Caco-2 (cell line): ENCODE data around the gene PTGES3L. TPM values are rescaled to one million over a fixed set of nuclear protein-coding genes. Genes with fewer than 3 reads are reported as not detected.
"Not testable (repeated sequence)": the region's sequence is repeated elsewhere in the genome, so short reads cannot be mapped to it uniquely, and the experiment has no call there.

Experiments
- BruUV-seq: library from RNA; stranded (reverse); fragments of 400-500 nt; replicated peaks from 2 replicates; lab custom pipeline; 2021; lab: Mats Ljungman, UMichigan
- CTCF ChIA-PET: fragments of 300-600 bp; sonication (Branson Sonifier 250); formaldehyde crosslinking; loops from one replicate; lab custom pipeline; 2022; ENCODE audit warnings: antibody characterized with exemption; lab: Charles Lee
- POLR2A ChIA-PET: fragments of 300-600 bp; sonication (Branson Sonifier 250); formaldehyde crosslinking; loops from one replicate; lab custom pipeline; 2022; ENCODE audit warnings: antibody characterized with exemption; lab: Charles Lee
- DNase-seq, 2 experiments: peaks; one replicate each; pipeline versions ENCODE4 v3.0.0 to v3.0.0-alpha.2; 2020 to 2022
- H3K27me3 ChIP-seq: replicated peaks from 2 replicates; pipeline ENCODE4 v1.6.0; 2011; ENCODE audit warnings: low read length; ENCODE audit not compliant: control insufficient read depth, insufficient read depth
- H3K36me3 ChIP-seq: 2 replicates; pipeline ENCODE4 v1.5.1; 2011; ENCODE audit warnings: low read length; ENCODE audit not compliant: control insufficient read depth, insufficient read depth
- H3K4me1 ChIP-seq: fragments of 250-450 bp; sonication (Bioruptor Pico); 2 replicates; pipeline ENCODE4 v1.5.1; 2020; ENCODE audit warnings: mild to moderate bottlenecking
- H3K4me3 ChIP-seq: 2 replicates; pipeline ENCODE4 v1.5.1; 2011; ENCODE audit warnings: low read depth, mild to moderate bottlenecking, control low read depth, low read length
- H3K9me3 ChIP-seq: fragments of 250-450 bp; sonication (Bioruptor Pico); 2 replicates; pipeline ENCODE4 v1.5.1; 2020; ENCODE audit warnings: mild to moderate bottlenecking, moderate library complexity
- H3K27ac Mint-ChIP-seq: one replicate; pipeline ENCODE4 v1.8.0; 2022; ENCODE audit warnings: mixed read lengths; ENCODE audit not compliant: unreplicated experiment
- H3K27me3 Mint-ChIP-seq: one replicate; pipeline ENCODE4 v1.8.0; 2022; ENCODE audit warnings: mixed read lengths; ENCODE audit not compliant: insufficient read depth, unreplicated experiment
- H3K36me3 Mint-ChIP-seq: one replicate; pipeline ENCODE4 v1.8.0; 2022; ENCODE audit warnings: mild to moderate bottlenecking, mixed read lengths; ENCODE audit not compliant: insufficient read depth, unreplicated experiment
- H3K4me1 Mint-ChIP-seq: one replicate; pipeline ENCODE4 v1.8.0; 2022; ENCODE audit warnings: low read depth, mixed read lengths; ENCODE audit not compliant: unreplicated experiment
- H3K4me3 Mint-ChIP-seq: one replicate; pipeline ENCODE4 v1.8.0; 2022; ENCODE audit warnings: mild to moderate bottlenecking, moderate library complexity, mixed read lengths; ENCODE audit not compliant: unreplicated experiment
- H3K9me3 Mint-ChIP-seq: one replicate; pipeline ENCODE4 v1.8.0; 2022; ENCODE audit warnings: mixed read lengths; ENCODE audit not compliant: unreplicated experiment
- intact Hi-C: fragments of 100-400 bp; cut with micrococcal nuclease; formaldehyde crosslinking; loops from one replicate; pipeline ENCODE4 v1.10.0; 2022; ENCODE audit not compliant: unreplicated experiment
- total RNA-seq: library from RNA; stranded (reverse); gene quantifications from 2 replicates; pipeline ENCODE4 v1.2.3, GENCODE V29; 2022
- TF ChIP-seq, protein P1 (sequence below), 2 experiments: fragments of 200-600 bp in 1 of 2; IDR thresholded peaks; 1 replicate in 1 of 2; 2 replicates in 1 of 2; pipeline versions ENCODE4 v1.5.1 to v1.8.0; 2011 to 2022; ENCODE audit warnings: antibody characterized with exemption in 1 of 2, control low read depth in 1 of 2, inconsistent platforms in 1 of 2, low read depth in 1 of 2, low read length in 1 of 2, mild to moderate bottlenecking in 1 of 2, moderate library complexity in 1 of 2; ENCODE audit not compliant: insufficient read depth in 1 of 2, severe bottlenecking in 1 of 2, unreplicated experiment in 1 of 2

Gene PTGES3L
- total RNA-seq, 1 experiment from 2014 or later, result 1.2 TPM

DNA sequence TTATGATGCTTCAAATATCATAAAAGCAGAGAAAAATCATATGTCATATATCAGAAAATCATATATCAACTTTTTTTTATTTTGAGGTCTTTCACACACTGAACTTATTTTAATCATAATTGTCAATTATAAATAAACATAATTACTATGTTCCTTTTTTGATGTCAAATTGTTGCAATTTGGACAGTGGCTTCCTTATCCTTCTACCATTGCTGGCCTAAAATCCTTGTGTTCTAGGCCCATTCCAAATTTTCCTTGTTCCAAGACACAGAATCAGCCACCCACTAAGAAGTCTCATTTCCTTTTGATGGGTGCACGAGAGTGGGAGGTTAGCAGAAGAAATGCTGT, 50.4 kb downstream of the PTGES3L start:
- H3K4me3 Mint-ChIP-seq, result no peak overlapping the region
- no peak overlapping the region for H3K27ac Mint-ChIP-seq
- no peaks in the 10 kb centered on the region for H3K4me1 Mint-ChIP-seq
- BruUV-seq, result no TSS peak
- POLR2A ChIA-PET, result interaction anchor here (0.5 to 1.0 kb wide), 7 partner anchors 10 to 470 kb away, joined by 3 to 6 read pairs (median 5); partner anchors contain the start of genes BECN1 and RPL27
- Histone ChIP-seq H3K36me3 (no peaks in the 10 kb centered on the region), H3K9me3 (no peaks in the 10 kb centered on the region), H3K4me1 (peaks cover 6% of the 10 kb centered on the region; the same call in 1 of the 2 replicates), H3K27me3 (no peaks in the 10 kb centered on the region), H3K4me3 (no peak overlapping the region)
- H3K36me3 Mint-ChIP-seq, result no peaks in the 10 kb centered on the region
- intact Hi-C loops, result loop anchor here (1.0 to 5.0 kb wide), 2 partner anchors 42 to 86 kb away; no protein-coding TSS in a partner anchor
- no peak for DNase-seq
- TF ChIP-seq, protein P1, sequence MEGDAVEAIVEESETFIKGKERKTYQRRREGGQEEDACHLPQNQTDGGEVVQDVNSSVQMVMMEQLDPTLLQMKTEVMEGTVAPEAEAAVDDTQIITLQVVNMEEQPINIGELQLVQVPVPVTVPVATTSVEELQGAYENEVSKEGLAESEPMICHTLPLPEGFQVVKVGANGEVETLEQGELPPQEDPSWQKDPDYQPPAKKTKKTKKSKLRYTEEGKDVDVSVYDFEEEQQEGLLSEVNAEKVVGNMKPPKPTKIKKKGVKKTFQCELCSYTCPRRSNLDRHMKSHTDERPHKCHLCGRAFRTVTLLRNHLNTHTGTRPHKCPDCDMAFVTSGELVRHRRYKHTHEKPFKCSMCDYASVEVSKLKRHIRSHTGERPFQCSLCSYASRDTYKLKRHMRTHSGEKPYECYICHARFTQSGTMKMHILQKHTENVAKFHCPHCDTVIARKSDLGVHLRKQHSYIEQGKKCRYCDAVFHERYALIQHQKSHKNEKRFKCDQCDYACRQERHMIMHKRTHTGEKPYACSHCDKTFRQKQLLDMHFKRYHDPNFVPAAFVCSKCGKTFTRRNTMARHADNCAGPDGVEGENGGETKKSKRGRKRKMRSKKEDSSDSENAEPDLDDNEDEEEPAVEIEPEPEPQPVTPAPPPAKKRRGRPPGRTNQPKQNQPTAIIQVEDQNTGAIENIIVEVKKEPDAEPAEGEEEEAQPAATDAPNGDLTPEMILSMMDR (IDR thresholded peaks at IDR 0.05; ENCODE audit: insufficient read depth in 1 of 2, low read depth in 1 of 2, low read length in 1 of 2, severe bottlenecking in 1 of 2, unreplicated experiment in 1 of 2), result no peak
- H3K9me3 Mint-ChIP-seq, result no peaks in the 10 kb centered on the region
- CTCF ChIA-PET, result interaction anchor here (0.6 to 3.0 kb wide), 15 partner anchors 8 to 1434 kb away, joined by 3 to 25 read pairs (median 4); partner anchors contain the start of genes AOC2, BECN1, CNTD1 and COA3
- no peaks in the 10 kb centered on the region for H3K27me3 Mint-ChIP-seq

DNA sequence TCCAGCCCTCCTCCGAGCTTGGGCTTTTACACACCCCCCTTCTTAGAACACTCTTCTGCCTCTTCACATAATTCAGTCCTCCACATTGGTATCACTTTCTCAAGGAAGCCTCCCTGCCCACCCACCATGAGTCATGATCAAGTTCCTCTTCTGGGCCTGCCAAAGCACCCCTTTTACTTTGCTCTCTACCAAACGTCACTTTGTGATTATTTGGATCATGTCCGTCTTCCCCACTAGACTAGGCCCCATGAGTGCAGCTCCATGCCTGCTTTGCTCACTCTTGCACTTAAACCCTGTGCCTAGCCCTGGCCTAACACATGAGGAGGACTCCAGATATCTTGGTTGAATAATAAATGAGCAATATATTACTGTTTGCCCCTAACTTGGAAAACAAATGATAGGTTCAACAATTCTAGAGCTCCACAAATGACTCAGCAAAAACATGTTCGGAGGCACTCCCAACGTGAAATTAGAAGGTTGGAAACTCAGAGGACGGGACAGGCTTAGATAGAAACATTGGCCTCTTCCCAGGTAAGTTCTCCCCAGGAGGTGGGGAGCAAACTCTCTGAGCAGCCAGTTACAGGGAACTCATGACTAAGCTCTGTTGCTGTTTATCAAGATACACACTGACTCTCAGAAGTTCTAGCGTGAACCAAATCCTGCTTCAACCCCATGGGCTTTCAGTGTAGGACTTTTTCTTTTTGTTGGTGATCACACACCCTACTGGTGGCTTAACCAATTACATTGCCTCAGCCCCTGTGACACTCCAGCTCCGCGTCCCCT, 51.0 kb downstream of the PTGES3L start:
- Histone ChIP-seq H3K9me3 (no peaks in the 10 kb centered on the region), H3K4me1 (peaks cover 6% of the 10 kb centered on the region; the same call in 1 of the 2 replicates), H3K4me3 (no peak overlapping the region), H3K27me3 (no peaks in the 10 kb centered on the region), H3K36me3 (no peaks in the 10 kb centered on the region)
- peak overlapping the region; percentile 8 for H3K27ac Mint-ChIP-seq
- DNase-seq, result peak; percentile 62 to 73
- no peaks in the 10 kb centered on the region for H3K9me3 Mint-ChIP-seq
- CTCF ChIA-PET, result interaction anchor here (0.6 to 3.0 kb wide), 18 partner anchors 9 to 1435 kb away, joined by 3 to 25 read pairs (median 4); partner anchors contain the start of genes AOC2, BECN1, CNTD1 and COA3
- no peaks in the 10 kb centered on the region for H3K4me1 Mint-ChIP-seq
- H3K27me3 Mint-ChIP-seq, result no peaks in the 10 kb centered on the region
- BruUV-seq, result no TSS peak
- POLR2A ChIA-PET, result interaction anchor here (0.5 to 1.0 kb wide), 8 partner anchors 10 to 471 kb away, joined by 3 to 6 read pairs (median 5); partner anchors contain the start of genes BECN1 and RPL27
- no peak overlapping the region for H3K4me3 Mint-ChIP-seq
- H3K36me3 Mint-ChIP-seq, result no peaks in the 10 kb centered on the region
- TF ChIP-seq, protein P1 (IDR thresholded peaks at IDR 0.05; ENCODE audit: insufficient read depth in 1 of 2, low read depth in 1 of 2, low read length in 1 of 2, severe bottlenecking in 1 of 2, unreplicated experiment in 1 of 2), result peak; percentile 76
- intact Hi-C loops, result loop anchor here (1.0 to 5.0 kb wide), 2 partner anchors 42 to 86 kb away; no protein-coding TSS in a partner anchor

- Histone ChIP-seq H3K36me3 (no peaks in the 10 kb centered on the region), H3K27me3 (no peaks in the 10 kb centered on the region), H3K9me3 (no peaks in the 10 kb centered on the region), H3K4me3 (no peak overlapping the region), H3K4me1 (peaks cover 12% of the 10 kb centered on the region)
- no TSS peak for BruUV-seq
- Mint-ChIP-seq H3K9me3 (no peaks in the 10 kb centered on the region), H3K36me3 (peaks cover 2% of the 10 kb centered on the region), H3K27me3 (no peaks in the 10 kb centered on the region), H3K4me1 (no peaks in the 10 kb centered on the region), H3K27ac (no peak overlapping the region), H3K4me3 (no peak overlapping the region)
- no peak for DNase-seq
- CTCF ChIA-PET, result no interaction called here
- POLR2A ChIA-PET, result no interaction called here
- intact Hi-C loops, result loop anchor here (5.0 kb wide), 1 partner anchor 38 kb away; no protein-coding TSS in a partner anchor
- TF ChIP-seq, protein P1 (IDR thresholded peaks at IDR 0.05; ENCODE audit: insufficient read depth in 1 of 2, low read depth in 1 of 2, low read length in 1 of 2, severe bottlenecking in 1 of 2, unreplicated experiment in 1 of 2), result no peak
Observed at GRCh38 chr17:42924891-42925290, 55.0 kb downstream of the PTGES3L start.

DNA sequence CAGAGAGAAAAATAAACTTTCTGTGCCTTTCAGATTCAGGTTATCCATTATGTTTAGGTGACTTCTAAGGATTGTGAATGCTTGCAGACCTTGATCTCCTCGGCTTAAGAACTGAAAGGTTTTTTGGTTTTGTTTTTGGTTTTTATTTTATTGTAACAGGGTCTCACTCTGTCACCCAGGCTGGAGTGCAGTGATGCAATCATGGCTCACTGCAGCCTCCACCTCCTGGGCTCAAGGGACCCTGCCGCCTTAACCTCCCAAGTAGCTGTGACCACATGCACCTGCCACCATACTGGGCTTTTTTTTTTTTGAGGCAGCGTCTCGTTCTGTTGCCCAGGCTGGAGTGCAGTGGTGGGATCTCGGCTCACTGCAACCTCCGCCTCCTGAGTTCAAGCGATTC, 56.4 kb downstream of the PTGES3L start:
- H3K4me1 ChIP-seq, H3K27me3 Mint-ChIP-seq, DNase-seq, H3K27ac Mint-ChIP-seq, H3K4me3 ChIP-seq, H3K9me3 Mint-ChIP-seq, intact Hi-C loops, H3K36me3 ChIP-seq, H3K36me3 Mint-ChIP-seq, H3K27me3 ChIP-seq, POLR2A ChIA-PET, BruUV-seq, H3K4me3 Mint-ChIP-seq, H3K4me1 Mint-ChIP-seq, H3K9me3 ChIP-seq: not testable (repeated sequence)
- CTCF ChIA-PET, result interaction anchor here (0.7 kb wide), 1 partner anchor 107 kb away, joined by 4 read pairs; no protein-coding TSS in a partner anchor
